Ascending aorta (tissue), 2 donors: ENCODE measurements around the gene SPOPL. TPM values are rescaled to one million over a fixed set of nuclear protein-coding genes. Genes with fewer than 3 reads are reported as not detected.

Experiments used
- DNase-seq, 2 donors: peaks; one replicate each; pipeline ENCODE4 v3.0.0-alpha.2; 2019; ENCODE audit warnings: low spot score in 2 of 2
- H3K27ac ChIP-seq, 2 donors: fragments of 200-600 bp; sonication (generic); one replicate each; pipeline ENCODE4 v1.5.1; 2016 to 2017; ENCODE audit warnings: mild to moderate bottlenecking in 1 of 2
- H3K27me3 ChIP-seq: fragments of 200-600 bp; sonication (generic); one replicate; pipeline ENCODE4 v1.5.1; 2017
- H3K36me3 ChIP-seq, 2 donors: fragments of 200-600 bp; sonication (generic); one replicate each; pipeline ENCODE4 v1.5.1; 2016
- H3K4me1 ChIP-seq, 2 donors: fragments of 200-600 bp; sonication (generic); one replicate each; pipeline ENCODE4 v1.5.1; 2016 to 2017; ENCODE audit warnings: mild to moderate bottlenecking in 1 of 2
- H3K4me3 ChIP-seq, 2 donors: fragments of 200-600 bp; sonication (generic); one replicate each; pipeline ENCODE4 v1.5.1; 2016 to 2017; ENCODE audit warnings: mild to moderate bottlenecking in 1 of 2
- H3K9me3 ChIP-seq, 2 donors: fragments of 200-600 bp; sonication (generic); one replicate each; pipeline ENCODE4 v1.5.1; 2016
- intact Hi-C: fragments of 100-400 bp; cut with DNase I; formaldehyde crosslinking; loops from one replicate; pipeline ENCODE4 v1.15.1; 2023
- total RNA-seq: library from RNA; depleted of rRNA; stranded (reverse); fragments of >200 nt; gene quantifications from one replicate; pipeline ENCODE4 v1.1.0, GENCODE V29; 2016
- TF ChIP-seq, protein P1 (sequence below), 3 experiments: fragments of 200-600 bp in 2 of 3; fragments of 450-650 bp in 1 of 3; sonication (generic) in 2 of 3; IDR thresholded peaks; one replicate each; pipeline ENCODE4 v1.5.1; 2016 to 2019; ENCODE audit warnings: antibody characterized with exemption in 3 of 3, mild to moderate bottlenecking in 1 of 3, moderate library complexity in 1 of 3

Gene SPOPL
- total RNA-seq, 1 donor from 2014 or later: 9.0 TPM

DNA sequence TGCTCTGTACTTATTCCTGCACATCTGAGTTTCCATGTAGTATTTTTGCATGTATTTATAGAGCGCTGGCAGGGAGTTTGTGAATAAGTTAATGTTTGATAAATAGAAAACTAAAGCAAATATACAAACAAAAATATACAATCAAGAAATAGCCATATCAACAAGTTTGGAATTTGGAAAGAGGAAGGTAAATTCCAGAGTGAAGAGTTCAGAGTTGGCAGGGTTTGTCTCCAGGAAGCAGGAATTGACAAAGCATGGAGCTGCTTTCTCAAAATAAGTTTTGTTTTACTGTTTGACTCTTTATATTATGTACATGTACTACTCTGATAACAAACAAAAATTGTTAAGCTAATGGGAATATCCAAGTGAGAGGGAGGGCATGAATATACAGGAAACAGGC, 80.3 kb downstream of the SPOPL start:
- H3K4me1 ChIP-seq: no peaks in the 10 kb centered on the region
- no peak overlapping the region for H3K4me3 ChIP-seq
- H3K27me3 ChIP-seq: no peaks in the 10 kb centered on the region
- intact Hi-C loops: no loop called here
- no peak for DNase-seq
- H3K36me3 ChIP-seq: peaks cover 16 to 30% of the 10 kb centered on the region in 2 donors
- H3K9me3 ChIP-seq: peaks cover 0 to 20% of the 10 kb centered on the region in 2 donors
- TF ChIP-seq, protein P1, sequence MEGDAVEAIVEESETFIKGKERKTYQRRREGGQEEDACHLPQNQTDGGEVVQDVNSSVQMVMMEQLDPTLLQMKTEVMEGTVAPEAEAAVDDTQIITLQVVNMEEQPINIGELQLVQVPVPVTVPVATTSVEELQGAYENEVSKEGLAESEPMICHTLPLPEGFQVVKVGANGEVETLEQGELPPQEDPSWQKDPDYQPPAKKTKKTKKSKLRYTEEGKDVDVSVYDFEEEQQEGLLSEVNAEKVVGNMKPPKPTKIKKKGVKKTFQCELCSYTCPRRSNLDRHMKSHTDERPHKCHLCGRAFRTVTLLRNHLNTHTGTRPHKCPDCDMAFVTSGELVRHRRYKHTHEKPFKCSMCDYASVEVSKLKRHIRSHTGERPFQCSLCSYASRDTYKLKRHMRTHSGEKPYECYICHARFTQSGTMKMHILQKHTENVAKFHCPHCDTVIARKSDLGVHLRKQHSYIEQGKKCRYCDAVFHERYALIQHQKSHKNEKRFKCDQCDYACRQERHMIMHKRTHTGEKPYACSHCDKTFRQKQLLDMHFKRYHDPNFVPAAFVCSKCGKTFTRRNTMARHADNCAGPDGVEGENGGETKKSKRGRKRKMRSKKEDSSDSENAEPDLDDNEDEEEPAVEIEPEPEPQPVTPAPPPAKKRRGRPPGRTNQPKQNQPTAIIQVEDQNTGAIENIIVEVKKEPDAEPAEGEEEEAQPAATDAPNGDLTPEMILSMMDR (IDR thresholded peaks at IDR 0.05): no peak
- H3K27ac ChIP-seq: no peak overlapping the region

DNA sequence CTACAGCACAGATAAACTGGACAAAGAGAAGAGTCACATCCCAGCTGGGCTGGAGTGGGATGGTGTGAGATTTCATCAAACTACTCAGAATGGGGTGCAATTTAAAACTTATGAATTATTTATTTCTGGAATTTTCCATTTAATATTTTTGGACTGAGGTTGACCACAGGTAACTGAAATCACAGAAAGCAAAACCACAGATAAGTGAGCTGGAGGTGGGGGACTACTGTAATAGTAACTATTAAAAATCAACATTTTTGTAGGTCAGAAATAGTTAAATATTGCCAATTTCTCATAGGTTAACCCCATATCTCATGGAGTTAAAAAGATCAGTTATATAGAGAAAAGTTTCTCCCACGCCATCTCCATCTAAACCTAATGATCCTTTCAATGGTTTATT, 88.1 kb downstream of the SPOPL start:
- Histone ChIP-seq H3K27me3 (no peaks in the 10 kb centered on the region), H3K36me3 (peaks cover 0 to 5% of the 10 kb centered on the region in 2 donors), H3K4me3 (no peak overlapping the region), H3K9me3 (no peaks in the 10 kb centered on the region), H3K4me1 (no peaks in the 10 kb centered on the region), H3K27ac (no peak overlapping the region)
- DNase-seq: no peak
- intact Hi-C loops: no loop called here
- TF ChIP-seq, protein P1 (IDR thresholded peaks at IDR 0.05): no peak

DNA sequence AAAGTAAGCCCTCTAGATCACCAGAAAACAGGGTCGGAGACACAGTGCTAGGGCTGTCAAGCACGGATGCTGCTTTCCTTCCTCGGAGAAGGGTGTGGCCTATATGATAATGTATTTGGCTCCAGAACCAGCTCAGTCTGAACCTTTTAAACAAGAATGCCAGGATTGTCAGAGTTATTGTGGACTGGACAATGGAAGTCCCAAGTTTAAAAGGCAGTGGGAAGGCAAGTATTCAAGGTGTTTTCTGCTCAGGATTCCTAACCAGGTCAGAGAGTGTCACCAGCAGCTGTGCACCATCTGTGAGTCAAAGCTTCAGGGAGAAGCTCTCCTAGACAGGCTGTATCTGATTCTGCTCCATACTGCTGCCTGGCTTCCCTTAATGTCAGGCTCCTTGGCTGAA, 94.8 kb downstream of the SPOPL start:
- DNase-seq: no peak
- no peak overlapping the region for H3K4me3 ChIP-seq
- no peaks in the 10 kb centered on the region for H3K9me3 ChIP-seq
- no peaks in the 10 kb centered on the region for H3K4me1 ChIP-seq
- H3K27ac ChIP-seq: no peak overlapping the region
- intact Hi-C loops: no loop called here
- TF ChIP-seq, protein P1 (IDR thresholded peaks at IDR 0.05): no peak
- H3K36me3 ChIP-seq: peaks cover 0 to 5% of the 10 kb centered on the region in 2 donors
- H3K27me3 ChIP-seq: no peaks in the 10 kb centered on the region

DNA sequence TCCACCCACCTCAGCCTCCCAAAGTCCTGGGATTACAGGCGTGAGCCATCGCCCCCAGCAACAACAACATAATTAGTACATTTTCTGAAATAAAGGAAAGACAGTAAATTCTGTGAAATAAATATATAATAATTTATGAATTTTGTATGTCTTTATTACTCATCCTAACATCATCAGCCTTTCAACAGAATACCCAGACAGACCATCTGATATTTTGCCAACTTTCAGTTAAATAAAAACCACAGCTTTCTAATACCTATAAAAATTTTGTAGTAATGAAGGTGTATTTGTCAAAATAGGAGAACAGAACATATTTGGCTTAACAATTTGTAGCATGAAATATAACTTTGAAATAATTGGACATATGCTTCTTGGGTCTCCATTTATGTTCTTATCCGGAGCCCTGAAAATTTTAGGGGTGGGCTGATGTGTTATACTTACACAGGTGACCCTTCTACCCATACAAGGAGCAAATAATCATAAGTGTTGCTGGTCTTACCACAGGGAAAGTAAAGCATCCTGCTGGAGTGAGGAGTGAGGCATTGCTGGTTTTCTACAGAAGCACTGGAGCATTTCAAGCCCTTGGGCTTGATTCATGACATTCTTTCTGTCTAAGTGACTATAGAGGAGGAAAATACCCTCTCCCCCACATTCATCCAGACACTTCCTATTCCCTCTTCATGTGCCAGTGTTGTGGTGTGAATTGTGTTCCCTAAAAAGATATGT, 99.3 kb downstream of the SPOPL start:
- TF ChIP-seq, protein P1 (IDR thresholded peaks at IDR 0.05): no peak
- no peaks in the 10 kb centered on the region for H3K9me3 ChIP-seq
- intact Hi-C loops: no loop called here
- no peak overlapping the region for H3K27ac ChIP-seq
- H3K4me3 ChIP-seq: no peak overlapping the region
- no peaks in the 10 kb centered on the region for H3K4me1 ChIP-seq
- H3K27me3 ChIP-seq: no peaks in the 10 kb centered on the region
- H3K36me3 ChIP-seq: peaks cover 0 to 5% of the 10 kb centered on the region in 2 donors
- DNase-seq: no peak

DNA sequence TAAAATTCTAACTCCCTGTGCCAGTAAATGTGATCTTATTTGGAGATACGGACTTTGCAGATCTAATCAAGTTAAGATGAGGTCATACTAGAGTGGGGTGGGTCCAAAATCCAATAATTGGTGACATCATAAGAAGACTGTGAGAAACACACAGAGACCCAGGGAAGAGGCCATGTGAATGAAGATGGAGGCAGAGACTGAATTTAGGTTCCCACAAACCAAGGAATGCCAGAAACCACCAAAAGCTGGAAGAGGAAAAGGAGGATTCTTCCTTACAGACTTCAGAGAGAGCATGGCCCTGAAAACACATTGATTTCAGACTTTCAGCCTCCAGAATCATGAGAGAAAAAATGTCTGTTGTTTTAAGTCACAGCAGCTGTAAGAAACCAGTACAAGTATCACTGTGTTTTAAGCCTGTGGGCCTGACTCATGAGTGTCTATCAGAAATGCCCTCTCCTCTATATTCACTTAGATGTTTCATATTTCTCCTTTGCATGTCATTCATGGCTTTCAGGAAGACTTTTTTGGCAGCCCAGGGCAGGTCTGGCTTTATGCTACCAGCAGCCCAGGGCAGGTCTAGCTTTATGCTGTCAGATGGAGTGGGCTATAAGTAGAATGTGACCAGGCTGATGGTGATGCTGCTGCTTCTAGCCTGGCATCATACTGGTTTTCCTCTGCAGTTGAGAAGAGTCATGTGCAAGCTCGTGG, 100.0 kb downstream of the SPOPL start:
- H3K4me1 ChIP-seq: no peaks in the 10 kb centered on the region
- no peaks in the 10 kb centered on the region for H3K27me3 ChIP-seq
- H3K9me3 ChIP-seq: no peaks in the 10 kb centered on the region
- DNase-seq: no peak
- H3K4me3 ChIP-seq: no peak overlapping the region
- H3K27ac ChIP-seq: no peak overlapping the region
- intact Hi-C loops: no loop called here
- TF ChIP-seq, protein P1 (IDR thresholded peaks at IDR 0.05): no peak
- peaks cover 0 to 2% of the 10 kb centered on the region in 2 donors for H3K36me3 ChIP-seq
